OCI-LY3 (cell line): ENCODE results near the gene HILPDA.

Experiments
- EZH2phosphoT487 ChIP-seq: fragments of 200-600 bp; shearing (Covaris generic); IDR thresholded peaks from 2 replicates; pipeline ENCODE4 v1.6.1; 2018; ENCODE audit warnings: antibody characterized with exemption, mixed run types, low read depth
- TF ChIP-seq, protein P1 (sequence below): fragments of 200-600, 300-600 bp; sonication (generic); IDR thresholded peaks from 2 replicates; pipeline ENCODE4 v1.5.1; 2014; ENCODE audit warnings: antibody characterized with exemption, low read length, low read depth

GRCh38 chr7:128459394-128459878 is 3.8 kb downstream of the HILPDA start:
- TF ChIP-seq, protein P1, sequence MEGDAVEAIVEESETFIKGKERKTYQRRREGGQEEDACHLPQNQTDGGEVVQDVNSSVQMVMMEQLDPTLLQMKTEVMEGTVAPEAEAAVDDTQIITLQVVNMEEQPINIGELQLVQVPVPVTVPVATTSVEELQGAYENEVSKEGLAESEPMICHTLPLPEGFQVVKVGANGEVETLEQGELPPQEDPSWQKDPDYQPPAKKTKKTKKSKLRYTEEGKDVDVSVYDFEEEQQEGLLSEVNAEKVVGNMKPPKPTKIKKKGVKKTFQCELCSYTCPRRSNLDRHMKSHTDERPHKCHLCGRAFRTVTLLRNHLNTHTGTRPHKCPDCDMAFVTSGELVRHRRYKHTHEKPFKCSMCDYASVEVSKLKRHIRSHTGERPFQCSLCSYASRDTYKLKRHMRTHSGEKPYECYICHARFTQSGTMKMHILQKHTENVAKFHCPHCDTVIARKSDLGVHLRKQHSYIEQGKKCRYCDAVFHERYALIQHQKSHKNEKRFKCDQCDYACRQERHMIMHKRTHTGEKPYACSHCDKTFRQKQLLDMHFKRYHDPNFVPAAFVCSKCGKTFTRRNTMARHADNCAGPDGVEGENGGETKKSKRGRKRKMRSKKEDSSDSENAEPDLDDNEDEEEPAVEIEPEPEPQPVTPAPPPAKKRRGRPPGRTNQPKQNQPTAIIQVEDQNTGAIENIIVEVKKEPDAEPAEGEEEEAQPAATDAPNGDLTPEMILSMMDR = peak; percentile 84
- TF ChIP-seq EZH2phosphoT487 = no peak
